Epithelial cell of proximal tubule (primary cell): ENCODE measurements around the gene GP1BB. TPM values are rescaled to one million over a fixed set of nuclear protein-coding genes. Genes with fewer than 3 reads are reported as not detected.

Source experiments
- DNase-seq: peaks from one replicate; pipeline ENCODE4 v3.0.0-alpha.2; 2011; ENCODE audit warnings: low read depth
- H3K4me3 ChIP-seq: 2 replicates; pipeline ENCODE4 v1.5.1; 2011; ENCODE audit warnings: low read depth, mild to moderate bottlenecking, low read length
- total RNA-seq: library from RNA; depleted of rRNA; stranded (reverse); fragments of >200 nt; gene quantifications from 2 replicates; pipeline ENCODE4 v1.2.3, GENCODE V29; 2015
- TF ChIP-seq, protein P1 (sequence below): conservative IDR thresholded peaks from 2 replicates; pipeline ENCODE4 v1.5.1; 2012; ENCODE audit warnings: low read depth, mild to moderate bottlenecking, low read length

GP1BB gene
- total RNA-seq, 1 donor from 2014 or later: 0.81 TPM

GRCh38 chr22:19710020-19710768, 13.1 kb upstream of the GP1BB start:
- DNase-seq: no peak
- H3K4me3 ChIP-seq: no peak overlapping the region
- TF ChIP-seq, protein P1, sequence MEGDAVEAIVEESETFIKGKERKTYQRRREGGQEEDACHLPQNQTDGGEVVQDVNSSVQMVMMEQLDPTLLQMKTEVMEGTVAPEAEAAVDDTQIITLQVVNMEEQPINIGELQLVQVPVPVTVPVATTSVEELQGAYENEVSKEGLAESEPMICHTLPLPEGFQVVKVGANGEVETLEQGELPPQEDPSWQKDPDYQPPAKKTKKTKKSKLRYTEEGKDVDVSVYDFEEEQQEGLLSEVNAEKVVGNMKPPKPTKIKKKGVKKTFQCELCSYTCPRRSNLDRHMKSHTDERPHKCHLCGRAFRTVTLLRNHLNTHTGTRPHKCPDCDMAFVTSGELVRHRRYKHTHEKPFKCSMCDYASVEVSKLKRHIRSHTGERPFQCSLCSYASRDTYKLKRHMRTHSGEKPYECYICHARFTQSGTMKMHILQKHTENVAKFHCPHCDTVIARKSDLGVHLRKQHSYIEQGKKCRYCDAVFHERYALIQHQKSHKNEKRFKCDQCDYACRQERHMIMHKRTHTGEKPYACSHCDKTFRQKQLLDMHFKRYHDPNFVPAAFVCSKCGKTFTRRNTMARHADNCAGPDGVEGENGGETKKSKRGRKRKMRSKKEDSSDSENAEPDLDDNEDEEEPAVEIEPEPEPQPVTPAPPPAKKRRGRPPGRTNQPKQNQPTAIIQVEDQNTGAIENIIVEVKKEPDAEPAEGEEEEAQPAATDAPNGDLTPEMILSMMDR: no peak

- H3K4me3 ChIP-seq: no peak overlapping the region
- DNase-seq: no peak
- TF ChIP-seq, protein P1: no peak
Observed at GRCh38 chr22:19710769-19711106, 12.6 kb upstream of the GP1BB start.

GRCh38 chr22:19713245-19713644, 10.1 kb upstream of the GP1BB start:
- H3K4me3 ChIP-seq: no peak overlapping the region
- no peak for DNase-seq

GRCh38 chr22:19713650-19714311, 9.6 kb upstream of the GP1BB start:
- H3K4me3 ChIP-seq: peak overlapping the region; percentile 14
- TF ChIP-seq, protein P1: no peak
- DNase-seq: no peak

More at GRCh38 chr22:19713245-19713644, 10.1 kb upstream of the GP1BB start:
- TF ChIP-seq, protein P1: no peak

DNA sequence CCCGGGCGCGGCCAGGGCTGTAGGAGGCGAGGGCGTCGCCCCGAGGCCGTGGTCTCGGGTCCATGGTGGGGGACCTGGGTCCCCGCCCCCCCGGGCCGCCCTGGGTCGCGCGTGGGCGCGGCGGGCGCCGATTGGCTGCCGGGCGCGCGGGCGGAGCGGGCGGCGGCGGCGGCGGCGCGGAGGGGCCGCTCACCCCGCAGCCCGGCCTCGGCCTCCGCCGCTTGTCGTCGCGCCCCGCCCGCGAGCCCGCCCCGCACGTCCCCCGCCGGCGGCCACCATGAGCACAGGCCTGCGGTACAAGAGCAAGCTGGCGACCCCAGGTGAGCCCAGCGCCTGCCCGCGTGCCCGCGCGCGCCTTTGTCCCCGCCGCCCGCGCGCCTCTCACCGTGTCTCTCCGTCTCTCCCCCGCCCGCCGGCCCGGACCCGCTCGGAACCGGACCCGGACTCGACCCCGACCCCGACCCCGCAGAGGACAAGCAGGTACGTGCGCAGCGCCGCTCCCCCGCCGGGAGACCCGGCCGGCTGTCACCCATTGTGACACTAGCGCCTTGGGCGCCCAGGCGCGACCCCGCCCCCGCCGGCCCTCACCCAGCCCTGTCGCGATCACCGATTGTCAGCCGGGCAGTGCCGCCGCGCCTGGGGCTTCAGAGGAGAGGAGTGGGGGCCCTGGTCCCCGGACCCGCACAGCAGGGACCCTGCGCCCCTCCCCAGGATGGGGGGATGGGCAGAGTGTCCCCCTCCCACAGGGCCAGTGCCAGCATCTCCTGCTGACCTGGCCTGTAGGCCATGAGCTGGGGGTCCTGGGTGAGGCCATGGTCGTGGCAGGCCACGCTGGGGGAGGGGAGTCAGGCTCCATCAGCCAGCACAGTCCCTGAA, 8.8 kb upstream of the GP1BB start, which contains the start of gene SEPTIN5:
SEPTIN5 (plus strand) TSS at position 192 of the 876 bp plus-strand sequence; CDS start at position 278, 86 bp downstream.
- H3K4me3 ChIP-seq: peak within 1 kb of the TSS; percentile 36
- TF ChIP-seq, protein P1: no peak
- DNase-seq: no peak

- no peak for DNase-seq
- H3K4me3 ChIP-seq: no peak overlapping the region
- TF ChIP-seq, protein P1: no peak
Observed at GRCh38 chr22:19715188-19715930, 8.0 kb upstream of the GP1BB start.
